Tibial nerve (tissue), 4 donors: ENCODE measurements around the gene ITGAE.

Source experiments
- EP300 ChIP-seq, 2 donors: sonication (generic); formaldehyde crosslinking; IDR thresholded peaks; one replicate each; pipeline ENCODE4 v1.6.1; 2017; ENCODE audit warnings: antibody characterized with exemption in 2 of 2, mild to moderate bottlenecking in 1 of 2
- TF ChIP-seq, protein P1 (sequence below), 5 experiments: fragments of 200-600 bp in 3 of 5; fragments of 450-650 bp in 2 of 5; sonication (generic) in 3 of 5; IDR thresholded peaks; one replicate each; pipeline ENCODE4 v1.5.1; 2016 to 2019; ENCODE audit warnings: antibody characterized with exemption in 5 of 5, mild to moderate bottlenecking in 3 of 5, moderate library complexity in 2 of 5

DNA sequence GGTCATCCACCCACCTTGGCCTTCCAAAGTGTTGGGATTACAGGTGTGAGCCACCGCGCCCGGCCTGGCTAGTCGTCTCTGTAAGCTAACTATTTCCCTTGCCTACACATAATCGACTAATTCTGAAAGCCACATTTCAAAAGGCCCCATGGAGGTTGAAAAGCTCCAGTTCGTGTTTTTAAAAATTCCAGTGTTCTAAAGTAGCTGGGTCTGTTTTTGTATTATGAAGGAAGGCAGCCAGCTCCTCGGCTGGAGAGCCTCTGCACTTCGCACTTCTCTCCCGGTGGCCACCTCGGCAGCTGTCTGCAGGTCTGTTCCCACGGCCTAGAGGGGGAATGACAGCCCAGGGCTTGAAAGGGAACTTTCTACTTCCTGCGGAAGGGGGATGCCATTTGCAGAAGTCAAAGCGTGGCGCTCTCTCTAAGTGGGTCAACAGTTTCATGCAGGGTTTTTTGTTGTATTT, 60.3 kb downstream of the ITGAE start:
- TF ChIP-seq, protein P1, sequence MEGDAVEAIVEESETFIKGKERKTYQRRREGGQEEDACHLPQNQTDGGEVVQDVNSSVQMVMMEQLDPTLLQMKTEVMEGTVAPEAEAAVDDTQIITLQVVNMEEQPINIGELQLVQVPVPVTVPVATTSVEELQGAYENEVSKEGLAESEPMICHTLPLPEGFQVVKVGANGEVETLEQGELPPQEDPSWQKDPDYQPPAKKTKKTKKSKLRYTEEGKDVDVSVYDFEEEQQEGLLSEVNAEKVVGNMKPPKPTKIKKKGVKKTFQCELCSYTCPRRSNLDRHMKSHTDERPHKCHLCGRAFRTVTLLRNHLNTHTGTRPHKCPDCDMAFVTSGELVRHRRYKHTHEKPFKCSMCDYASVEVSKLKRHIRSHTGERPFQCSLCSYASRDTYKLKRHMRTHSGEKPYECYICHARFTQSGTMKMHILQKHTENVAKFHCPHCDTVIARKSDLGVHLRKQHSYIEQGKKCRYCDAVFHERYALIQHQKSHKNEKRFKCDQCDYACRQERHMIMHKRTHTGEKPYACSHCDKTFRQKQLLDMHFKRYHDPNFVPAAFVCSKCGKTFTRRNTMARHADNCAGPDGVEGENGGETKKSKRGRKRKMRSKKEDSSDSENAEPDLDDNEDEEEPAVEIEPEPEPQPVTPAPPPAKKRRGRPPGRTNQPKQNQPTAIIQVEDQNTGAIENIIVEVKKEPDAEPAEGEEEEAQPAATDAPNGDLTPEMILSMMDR (IDR thresholded peaks at IDR 0.05): no peak
- no peak for TF ChIP-seq EP300 (IDR thresholded peaks at IDR 0.05)
